Mucosa of descending colon (tissue), 3 donors: ENCODE results near the gene MERTK. TPM values are rescaled to one million over a fixed set of nuclear protein-coding genes. Genes with fewer than 3 reads are reported as not detected.
"Not testable (repeated sequence)": the region's sequence is repeated elsewhere in the genome, so short reads cannot be mapped to it uniquely, and the experiment has no call there.

ENCODE experiments used
- ATAC-seq: fragments of 200-7000 bp; cut with Tn5 transposase; one replicate; pipeline ENCODE4 v1.9.1; 2020; ENCODE audit warnings: mild to moderate bottlenecking, moderate library complexity
- DNase-seq, 3 donors: peaks; one replicate each; pipeline ENCODE4 v3.0.0-alpha.2; 2020
- H3K36me3 ChIP-seq: fragments of 200-600 bp; one replicate; pipeline ENCODE4 v1.8.0; 2021; ENCODE audit warnings: low read depth, mild to moderate bottlenecking
- H3K4me1 ChIP-seq: fragments of 200-600 bp; one replicate; pipeline ENCODE4 v1.8.0; 2021; ENCODE audit warnings: low read depth, mild to moderate bottlenecking
- H3K4me3 ChIP-seq: fragments of 200-600 bp; one replicate; pipeline ENCODE4 v1.8.0; 2021; ENCODE audit warnings: mild to moderate bottlenecking
- H3K9me3 ChIP-seq: fragments of 200-600 bp; one replicate; pipeline ENCODE4 v1.8.0; 2021; ENCODE audit warnings: mild to moderate bottlenecking
- CTCF ChIP-seq: fragments of 200-600 bp; IDR thresholded peaks from one replicate; pipeline ENCODE4 v1.8.0; 2022; ENCODE audit warnings: antibody characterized with exemption, mild to moderate bottlenecking
- intact Hi-C, 2 donors: fragments of 100-400 bp; cut with DNase I in 1 of 2; cut with micrococcal nuclease in 1 of 2; formaldehyde crosslinking; loops; one replicate each; pipeline versions ENCODE4 v1.11.0 to v1.11.1; 2022; cut with DNase I, micrococcal nuclease
- total RNA-seq, 3 donors: library from RNA; stranded (reverse); fragmentation: NEBNext Ultra II Directional in 2 of 3; extraction: Animal tissue kit (Norgen Biotek cat#: 25700) in 2 of 3; gene quantifications; one replicate each; pipeline versions ENCODE4 v1.2.1 to v1.2.4, GENCODE V29; 2021 to 2023
- donor health status: DM: no; HTN: no; CAD: no; lungs with moderate emphysema.
- donor health status: DM: no; HTN: no; CAD: no.
- donor health status: DM: no; HTN: yes; CAD: no.

The MERTK gene
- total RNA-seq, 3 donors from 2014 or later, result 9.3 to 17.2 (median 13.7) TPM

GRCh38 chr2:111908578-111908977, 10.2 kb downstream of the MERTK start:
- H3K4me3 ChIP-seq, result no peak overlapping the region
- DNase-seq (no peak), ATAC-seq (no peak)
- no peak for TF ChIP-seq CTCF
- no peaks in the 10 kb centered on the region for H3K9me3 ChIP-seq
- peaks cover 16% of the 10 kb centered on the region for H3K4me1 ChIP-seq
- no peaks in the 10 kb centered on the region for H3K36me3 ChIP-seq
- intact Hi-C loops, result no loop called here

- Histone ChIP-seq H3K4me1 (peaks cover 14% of the 10 kb centered on the region), H3K4me3 (no peak overlapping the region), H3K9me3 (no peaks in the 10 kb centered on the region), H3K36me3 (no peaks in the 10 kb centered on the region)
- intact Hi-C loops, result no loop called here
- ATAC-seq (no peak), DNase-seq (no peak)
- no peak for TF ChIP-seq CTCF
Measured at GRCh38 chr2:111909079-111909478, 10.7 kb downstream of the MERTK start.

- DNase-seq, intact Hi-C loops, H3K9me3 ChIP-seq, ATAC-seq, H3K36me3 ChIP-seq, H3K4me3 ChIP-seq: not testable (repeated sequence)
- H3K4me1 ChIP-seq, result peaks cover 14% of the 10 kb centered on the region
Measured at GRCh38 chr2:111909997-111910396, 11.6 kb downstream of the MERTK start.

GRCh38 chr2:111910609-111911277, 12.3 kb downstream of the MERTK start:
- no peak for TF ChIP-seq CTCF
- Histone ChIP-seq H3K9me3 (no peaks in the 10 kb centered on the region), H3K4me3 (no peak overlapping the region), H3K4me1 (peaks cover 14% of the 10 kb centered on the region), H3K36me3 (no peaks in the 10 kb centered on the region)
- peak in 1 of 3 donors; percentile 32 for DNase-seq
- peak; percentile 18 for ATAC-seq
- intact Hi-C loops, result no loop called here

GRCh38 chr2:111911295-111911977, 13.0 kb downstream of the MERTK start:
- H3K9me3 ChIP-seq, H3K4me3 ChIP-seq, H3K36me3 ChIP-seq, ATAC-seq, DNase-seq, intact Hi-C loops: not testable (repeated sequence)
- peaks cover 14% of the 10 kb centered on the region for H3K4me1 ChIP-seq

- Histone ChIP-seq H3K4me3 (no peak overlapping the region), H3K4me1 (peaks cover 10% of the 10 kb centered on the region), H3K36me3 (no peaks in the 10 kb centered on the region), H3K9me3 (no peaks in the 10 kb centered on the region)
- intact Hi-C loops, result no loop called here
- TF ChIP-seq CTCF, result no peak
- DNase-seq (no peak), ATAC-seq (no peak)
Measured at GRCh38 chr2:111912547-111912946, 14.1 kb downstream of the MERTK start.
